Measurements from ENCODE around the gene ZBTB7C. TPM values are rescaled to one million over a fixed set of nuclear protein-coding genes. Genes with fewer than 3 reads are reported as not detected.

Gene ZBTB7C
- total RNA-seq, 1 experiment from 2014 or later = 0.18 TPM

- no peak overlapping the region for H3K4me3 ChIP-seq (ENCODE audit: low read depth, low read length)
- TF ChIP-seq, protein P1, sequence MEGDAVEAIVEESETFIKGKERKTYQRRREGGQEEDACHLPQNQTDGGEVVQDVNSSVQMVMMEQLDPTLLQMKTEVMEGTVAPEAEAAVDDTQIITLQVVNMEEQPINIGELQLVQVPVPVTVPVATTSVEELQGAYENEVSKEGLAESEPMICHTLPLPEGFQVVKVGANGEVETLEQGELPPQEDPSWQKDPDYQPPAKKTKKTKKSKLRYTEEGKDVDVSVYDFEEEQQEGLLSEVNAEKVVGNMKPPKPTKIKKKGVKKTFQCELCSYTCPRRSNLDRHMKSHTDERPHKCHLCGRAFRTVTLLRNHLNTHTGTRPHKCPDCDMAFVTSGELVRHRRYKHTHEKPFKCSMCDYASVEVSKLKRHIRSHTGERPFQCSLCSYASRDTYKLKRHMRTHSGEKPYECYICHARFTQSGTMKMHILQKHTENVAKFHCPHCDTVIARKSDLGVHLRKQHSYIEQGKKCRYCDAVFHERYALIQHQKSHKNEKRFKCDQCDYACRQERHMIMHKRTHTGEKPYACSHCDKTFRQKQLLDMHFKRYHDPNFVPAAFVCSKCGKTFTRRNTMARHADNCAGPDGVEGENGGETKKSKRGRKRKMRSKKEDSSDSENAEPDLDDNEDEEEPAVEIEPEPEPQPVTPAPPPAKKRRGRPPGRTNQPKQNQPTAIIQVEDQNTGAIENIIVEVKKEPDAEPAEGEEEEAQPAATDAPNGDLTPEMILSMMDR (IDR thresholded peaks at IDR 0.05; ENCODE audit: insufficient read depth in 1 of 2, low read depth in 1 of 2, low read length in 1 of 2, severe bottlenecking in 1 of 2, unreplicated experiment in 1 of 2) = no peak
- no peak for DNase-seq
- POLR2A ChIA-PET = no interaction called here
- BruUV-seq (replicated peaks) = no TSS peak
- Mint-ChIP-seq H3K9me3 (ENCODE audit: unreplicated experiment) (no peaks in the 10 kb centered on the region), H3K4me1 (ENCODE audit: low read depth, unreplicated experiment) (no peaks in the 10 kb centered on the region), H3K36me3 (ENCODE audit: insufficient read depth, unreplicated experiment) (no peaks in the 10 kb centered on the region), H3K27ac (ENCODE audit: unreplicated experiment) (no peak overlapping the region), H3K4me3 (ENCODE audit: unreplicated experiment) (no peak overlapping the region), H3K27me3 (ENCODE audit: insufficient read depth, unreplicated experiment) (no peaks in the 10 kb centered on the region)
- intact Hi-C loops (cut with micrococcal nuclease; ENCODE audit: unreplicated experiment) = no loop called here
- no peaks in the 10 kb centered on the region for H3K9me3 ChIP-seq
- no peaks in the 10 kb centered on the region for H3K4me1 ChIP-seq
- H3K36me3 ChIP-seq (ENCODE audit: control insufficient read depth, insufficient read depth, low read length) = no peaks in the 10 kb centered on the region
- no peaks in the 10 kb centered on the region for H3K27me3 ChIP-seq (replicated peaks; ENCODE audit: control insufficient read depth, insufficient read depth, low read length)
- CTCF ChIA-PET = no interaction called here
Measured at GRCh38 chr18:48218285-48219022, 190.7 kb downstream of the ZBTB7C start.

DNA sequence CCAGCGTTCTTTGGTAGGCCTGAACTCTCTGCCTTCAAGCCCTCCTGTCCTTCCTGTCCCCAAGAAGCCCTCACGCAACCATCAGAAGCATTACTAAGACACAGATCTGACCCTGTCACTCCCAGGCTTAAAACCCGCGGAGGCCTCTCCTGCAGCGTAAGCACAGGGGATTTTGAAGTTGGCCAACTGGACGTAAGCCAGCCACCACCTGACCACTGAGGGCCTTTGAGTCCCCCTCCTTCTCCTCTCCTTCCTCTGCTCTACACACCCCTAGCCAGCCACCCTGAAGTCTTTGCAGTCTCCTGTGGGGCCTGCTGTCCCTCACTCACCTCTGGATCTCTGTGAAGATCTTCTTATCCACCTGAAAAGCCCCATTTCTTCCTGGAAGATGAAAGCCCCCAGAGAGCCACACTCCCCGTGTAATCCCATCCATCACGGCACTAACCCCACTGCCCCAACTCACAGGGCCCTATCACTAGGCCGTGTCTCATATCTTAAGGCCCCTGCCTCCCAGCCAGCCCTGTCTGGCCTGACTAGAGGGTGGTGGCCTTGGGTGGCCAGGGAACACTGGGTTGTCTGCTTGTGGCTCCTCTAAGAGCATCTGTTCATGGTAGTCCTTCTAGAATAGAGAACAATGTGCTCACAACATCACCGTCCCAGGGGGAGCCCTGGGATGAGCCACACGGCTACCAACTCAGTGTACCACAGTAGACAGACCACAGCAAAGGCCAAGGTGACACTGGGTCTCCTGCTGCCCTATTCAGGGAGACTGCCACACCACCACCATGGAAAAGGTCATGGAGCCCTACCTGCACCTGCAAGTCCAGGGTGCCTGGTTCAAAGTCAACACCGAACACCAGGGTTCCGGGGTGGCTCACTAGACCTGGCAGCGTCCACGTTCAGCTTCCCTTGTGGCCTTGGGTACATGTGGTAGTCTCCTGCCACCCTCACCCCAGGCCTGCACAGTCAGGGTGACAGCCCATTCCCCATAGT is 191.6 kb downstream of the ZBTB7C start:
- no TSS peak for BruUV-seq (replicated peaks)
- Histone ChIP-seq H3K4me1 (no peaks in the 10 kb centered on the region), H3K36me3 (ENCODE audit: control insufficient read depth, insufficient read depth, low read length) (no peaks in the 10 kb centered on the region), H3K27me3 (replicated peaks; ENCODE audit: control insufficient read depth, insufficient read depth, low read length) (no peaks in the 10 kb centered on the region), H3K9me3 (no peaks in the 10 kb centered on the region), H3K4me3 (ENCODE audit: low read depth, low read length) (no peak overlapping the region)
- DNase-seq = no peak
- H3K4me1 Mint-ChIP-seq (ENCODE audit: low read depth, unreplicated experiment) = no peaks in the 10 kb centered on the region
- H3K36me3 Mint-ChIP-seq (ENCODE audit: insufficient read depth, unreplicated experiment) = no peaks in the 10 kb centered on the region
- no peaks in the 10 kb centered on the region for H3K27me3 Mint-ChIP-seq (ENCODE audit: insufficient read depth, unreplicated experiment)
- no peaks in the 10 kb centered on the region for H3K9me3 Mint-ChIP-seq (ENCODE audit: unreplicated experiment)
- intact Hi-C loops (cut with micrococcal nuclease; ENCODE audit: unreplicated experiment) = no loop called here
- ChIA-PET CTCF (no interaction called here), POLR2A (no interaction called here)
- H3K4me3 Mint-ChIP-seq (ENCODE audit: unreplicated experiment) = no peak overlapping the region
- no peak overlapping the region for H3K27ac Mint-ChIP-seq (ENCODE audit: unreplicated experiment)
- TF ChIP-seq, protein P1 (IDR thresholded peaks at IDR 0.05; ENCODE audit: insufficient read depth in 1 of 2, low read depth in 1 of 2, low read length in 1 of 2, severe bottlenecking in 1 of 2, unreplicated experiment in 1 of 2) = no peak

GRCh38 chr18:48216639-48217257 is 192.4 kb downstream of the ZBTB7C start:
- Histone ChIP-seq H3K27me3 (replicated peaks; ENCODE audit: control insufficient read depth, insufficient read depth, low read length) (no peaks in the 10 kb centered on the region), H3K36me3 (ENCODE audit: control insufficient read depth, insufficient read depth, low read length) (no peaks in the 10 kb centered on the region), H3K9me3 (no peaks in the 10 kb centered on the region), H3K4me3 (ENCODE audit: low read depth, low read length) (no peak overlapping the region), H3K4me1 (no peaks in the 10 kb centered on the region)
- TF ChIP-seq, protein P1 (IDR thresholded peaks at IDR 0.05; ENCODE audit: insufficient read depth in 1 of 2, low read depth in 1 of 2, low read length in 1 of 2, severe bottlenecking in 1 of 2, unreplicated experiment in 1 of 2) = no peak
- H3K4me1 Mint-ChIP-seq (ENCODE audit: low read depth, unreplicated experiment) = no peaks in the 10 kb centered on the region
- H3K36me3 Mint-ChIP-seq (ENCODE audit: insufficient read depth, unreplicated experiment) = no peaks in the 10 kb centered on the region
- H3K27ac Mint-ChIP-seq (ENCODE audit: unreplicated experiment) = no peak overlapping the region
- H3K27me3 Mint-ChIP-seq (ENCODE audit: insufficient read depth, unreplicated experiment) = no peaks in the 10 kb centered on the region
- ChIA-PET CTCF (no interaction called here), POLR2A (no interaction called here)
- BruUV-seq (replicated peaks) = no TSS peak
- H3K9me3 Mint-ChIP-seq (ENCODE audit: unreplicated experiment) = no peaks in the 10 kb centered on the region
- H3K4me3 Mint-ChIP-seq (ENCODE audit: unreplicated experiment) = no peak overlapping the region
- DNase-seq = no peak
- intact Hi-C loops (cut with micrococcal nuclease; ENCODE audit: unreplicated experiment) = no loop called here
